ENCODE data around the gene IQCH.
A peak's percentile ranks its signal among the peaks of the same experiment; 100 is the strongest.

The IQCH gene

DNA sequence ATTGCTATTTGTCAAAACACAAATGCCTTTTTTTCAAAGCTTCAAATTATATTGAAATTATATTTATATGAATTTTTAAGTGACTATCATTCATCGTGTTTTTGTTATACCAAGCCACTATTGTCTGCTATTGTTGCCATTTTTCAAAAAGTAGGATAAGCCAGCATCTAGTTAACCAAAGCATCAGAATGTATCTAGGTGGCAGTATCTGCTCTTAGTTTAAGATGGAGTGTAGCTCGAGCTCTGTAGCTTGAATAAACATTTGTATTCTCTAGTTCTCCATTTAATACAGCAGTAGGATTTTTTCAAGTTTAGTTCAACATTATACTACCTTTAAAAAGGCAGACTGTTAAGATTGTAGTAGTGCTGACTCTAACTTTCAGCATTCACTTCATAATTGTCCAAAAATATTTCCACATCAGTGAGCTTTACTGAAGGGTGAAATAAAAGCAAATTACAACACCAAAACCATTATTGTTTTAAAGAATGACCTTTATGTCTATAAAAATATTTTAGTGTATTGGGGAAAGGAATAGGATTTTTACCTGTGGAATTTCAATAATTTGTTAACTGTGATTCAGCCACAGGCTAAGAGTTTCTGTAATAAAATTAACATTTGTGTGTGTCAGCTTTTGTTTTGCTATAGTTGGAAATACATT is 246.7 kb downstream of the IQCH start:
- DNase-seq (ENCODE audit: low spot score), result no peak

DNA sequence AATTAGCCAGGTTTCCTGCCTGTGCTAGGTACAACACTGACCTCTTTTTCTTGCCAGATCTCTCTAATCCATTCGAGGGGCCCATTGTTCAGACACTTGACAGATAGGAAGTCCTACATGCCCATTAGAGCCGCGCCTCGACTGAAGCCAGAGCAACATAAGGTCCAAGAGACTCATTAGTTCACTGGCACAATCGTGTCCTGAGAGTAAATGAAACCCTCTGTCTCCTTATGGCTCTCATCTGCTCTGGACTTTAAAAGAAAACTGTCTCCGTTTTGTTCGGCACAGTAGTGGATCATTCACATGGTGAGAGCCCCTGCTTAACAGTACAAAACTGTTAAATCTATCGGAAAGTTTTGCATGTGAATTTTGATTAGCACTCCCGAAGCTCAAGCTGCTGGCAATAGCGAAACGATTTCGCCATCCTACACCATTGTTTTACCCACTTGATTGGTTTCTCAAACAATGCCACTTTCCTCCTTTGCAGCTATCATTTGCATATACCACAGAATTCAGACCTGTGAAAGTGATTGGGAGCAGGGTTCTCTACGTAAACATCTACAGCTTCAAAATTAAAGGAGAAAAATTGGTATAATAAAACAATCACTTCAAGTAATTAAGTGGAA is 247.4 kb downstream of the IQCH start:
- DNase-seq (ENCODE audit: low spot score), result no peak

DNA sequence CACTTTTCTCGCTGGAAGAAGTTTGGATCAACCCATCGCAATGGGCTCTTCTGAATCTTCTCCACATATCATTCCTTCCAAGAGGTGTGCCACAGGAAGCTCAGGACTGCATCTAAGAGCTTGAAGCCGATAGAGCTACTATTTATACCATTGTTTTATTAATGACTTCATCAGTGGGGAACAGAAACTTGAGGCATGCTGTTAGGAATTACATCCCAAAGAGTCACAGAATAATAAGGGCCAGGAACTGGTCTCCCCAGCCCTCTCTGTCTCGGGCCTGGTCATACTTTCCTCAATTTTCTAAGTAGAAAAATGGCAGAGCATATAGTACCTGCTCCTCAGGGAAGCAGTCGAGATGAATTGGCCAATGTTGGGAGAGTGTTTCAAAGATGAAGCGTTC is 249.5 kb downstream of the IQCH start:
- DNase-seq (ENCODE audit: low spot score), result no peak

DNA sequence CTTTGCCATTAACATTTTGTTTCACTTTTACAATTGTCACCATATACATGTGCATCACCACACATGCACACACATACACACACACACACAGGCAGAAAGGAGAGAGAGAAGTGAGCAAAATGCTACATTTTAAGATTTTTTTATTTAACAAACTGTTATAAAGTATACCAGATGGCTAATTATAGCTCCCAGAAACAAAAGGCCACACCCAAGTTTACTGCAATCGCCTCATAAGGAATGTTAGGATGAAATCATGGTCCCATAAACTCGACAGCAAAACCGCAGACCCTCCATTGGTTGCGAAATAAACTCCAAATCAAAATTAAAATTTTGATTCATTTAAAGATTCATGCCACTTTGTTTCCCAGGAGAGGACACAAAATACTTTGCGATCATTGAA is 250.2 kb downstream of the IQCH start:
- DNase-seq (ENCODE audit: low spot score), result no peak

DNA sequence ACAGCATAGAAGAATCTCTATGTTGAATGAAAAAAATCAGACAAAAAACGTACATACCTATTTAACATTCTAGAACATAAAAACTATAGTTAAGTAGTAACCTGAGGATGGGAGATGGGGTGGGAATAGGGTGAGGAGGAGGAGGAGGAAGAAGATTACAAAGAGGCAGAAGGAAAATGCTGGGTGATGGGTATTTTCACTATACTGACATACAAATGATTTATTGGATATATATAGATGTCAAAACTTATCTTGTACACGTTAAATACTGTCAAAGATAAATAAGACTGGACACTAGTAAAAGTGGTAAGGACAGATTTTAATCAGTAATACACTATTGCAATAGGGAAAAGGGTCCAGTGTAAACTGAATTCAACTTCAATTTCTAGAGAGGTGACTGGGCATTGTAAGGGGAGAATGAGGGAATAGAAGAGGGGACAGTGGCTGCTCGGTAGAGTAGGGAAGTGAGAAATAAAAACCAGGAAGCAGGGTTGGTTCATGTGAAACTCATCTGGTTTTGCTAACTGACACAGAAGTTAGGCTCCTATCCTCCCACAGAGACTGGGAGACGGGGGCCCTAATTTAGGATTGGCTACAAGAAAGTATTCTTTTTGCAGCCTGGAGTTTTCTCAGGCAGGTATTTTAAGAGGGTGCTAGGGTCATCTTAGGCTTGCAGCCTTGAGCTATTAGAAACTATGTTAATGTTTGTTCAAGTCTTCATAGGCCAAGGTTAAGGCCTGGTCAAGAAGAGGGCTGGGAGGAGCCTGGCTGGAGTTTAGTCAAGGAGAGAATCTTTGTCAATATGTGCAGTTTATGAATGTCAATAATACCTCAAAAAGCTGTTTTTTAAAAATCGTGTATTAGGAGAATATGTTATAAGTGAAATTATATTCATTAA is 251.3 kb downstream of the IQCH start:
- DNase-seq (ENCODE audit: low spot score), result no peak

DNA sequence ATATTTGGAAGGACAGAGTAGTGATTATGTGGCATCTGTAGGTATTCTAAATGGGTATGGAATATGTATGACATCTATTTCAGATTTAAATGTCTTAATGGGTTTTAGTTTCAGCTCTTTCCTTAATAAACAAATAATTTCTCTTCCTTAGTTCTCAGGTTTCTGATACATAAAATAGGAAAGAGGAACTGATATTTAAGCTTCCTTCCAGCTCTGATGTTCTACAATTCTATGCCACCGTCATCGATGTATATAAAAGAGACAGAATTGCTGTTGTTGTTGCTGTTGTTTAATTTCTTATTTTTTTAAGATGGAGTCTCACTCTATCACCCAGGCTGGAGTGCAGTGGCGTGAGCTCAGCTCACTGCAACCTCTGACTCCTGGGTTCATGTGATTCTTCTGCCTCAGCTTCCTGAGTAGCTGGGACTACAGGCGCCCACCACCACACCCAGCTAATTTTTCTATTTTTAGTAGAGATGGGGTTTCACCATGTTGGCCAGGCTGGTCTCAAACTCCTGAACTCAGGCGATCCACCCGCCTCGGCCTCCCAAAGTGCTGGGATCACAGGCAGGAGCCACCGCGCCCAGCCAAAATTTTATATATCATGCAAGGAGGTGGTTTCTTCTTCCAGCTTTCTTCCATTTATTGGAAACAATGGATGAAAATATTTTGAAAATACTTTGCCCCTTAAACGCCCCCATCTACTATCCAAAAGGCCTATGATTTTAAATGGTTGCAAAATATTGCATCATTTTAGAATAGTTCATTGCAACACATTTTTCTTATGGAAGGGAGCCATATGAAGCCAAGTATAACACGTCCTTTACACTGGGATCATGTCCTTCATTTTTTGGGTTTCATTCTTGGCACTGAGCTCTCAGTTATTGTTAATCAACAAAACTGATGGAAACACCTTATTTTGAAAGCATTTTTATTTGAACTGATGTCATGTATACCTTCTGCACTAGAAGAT is 252.5 kb downstream of the IQCH start:
- no peak for DNase-seq (ENCODE audit: low spot score)

DNA sequence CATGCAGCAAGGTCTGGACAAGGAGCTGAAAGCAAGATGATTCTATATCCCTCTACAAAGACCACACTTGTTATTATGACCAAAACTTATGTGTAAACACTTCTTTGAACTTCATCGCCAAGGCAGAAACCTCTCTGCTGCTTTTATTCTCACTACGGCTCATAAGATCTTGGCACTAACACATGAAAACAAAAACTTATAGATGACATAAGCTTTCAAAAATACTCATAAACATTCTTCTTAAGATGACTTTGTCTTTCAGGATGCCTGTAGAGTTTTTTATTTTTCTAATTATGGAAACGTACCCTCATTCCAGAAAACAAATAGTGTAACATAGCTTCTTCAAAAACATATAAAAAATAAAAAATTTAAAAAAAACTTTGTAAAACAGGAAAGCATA is 253.8 kb downstream of the IQCH start:
- no peak for DNase-seq (ENCODE audit: low spot score)

DNA sequence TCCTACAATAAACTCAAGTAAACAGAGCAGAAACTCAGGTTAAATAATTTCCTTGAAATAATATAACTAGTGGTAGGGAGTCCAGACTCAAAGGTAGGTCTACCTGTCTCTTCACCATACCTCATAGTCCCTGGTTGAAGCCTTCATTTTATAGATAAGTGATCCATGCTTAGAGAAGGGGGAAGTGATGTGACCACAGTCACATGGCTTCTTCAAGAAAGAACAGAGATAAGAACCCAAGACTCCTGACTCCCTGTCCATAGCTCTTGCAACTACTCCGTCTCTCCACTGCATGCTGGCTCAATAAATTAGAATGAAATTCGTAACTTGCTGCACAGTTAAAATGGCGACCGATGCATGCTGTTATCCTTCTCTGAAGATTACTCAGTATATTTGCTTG is 255.3 kb downstream of the IQCH start:
- DNase-seq (ENCODE audit: low spot score), result no peak

DNA sequence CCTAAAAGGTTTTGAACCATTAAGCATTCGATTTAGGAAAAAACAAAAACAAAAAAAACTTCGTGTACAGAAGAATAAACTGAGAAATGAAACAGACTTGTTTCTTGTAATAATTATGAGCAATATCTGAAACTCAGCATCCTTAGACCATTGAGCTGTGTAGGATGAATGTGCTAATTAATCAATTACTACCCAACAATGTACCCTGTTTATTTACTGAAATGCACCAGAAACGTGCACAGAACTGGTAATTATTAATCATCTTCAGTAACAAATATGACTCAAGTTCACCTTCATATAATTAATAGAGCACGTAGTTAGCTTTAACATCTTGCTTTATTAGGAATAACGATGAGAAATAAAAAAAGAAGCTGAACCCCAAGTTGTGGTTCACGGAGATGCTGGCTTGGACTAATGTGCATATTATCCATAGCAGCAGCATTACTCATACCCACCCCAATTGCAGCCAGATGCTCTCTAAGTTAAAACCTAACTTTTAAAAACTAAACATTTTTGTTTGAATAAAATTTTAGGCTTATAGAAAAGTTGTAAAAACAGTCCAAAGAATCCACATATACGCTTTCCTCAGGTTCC is 256.1 kb downstream of the IQCH start:
- DNase-seq (ENCODE audit: low spot score), result no peak

DNA sequence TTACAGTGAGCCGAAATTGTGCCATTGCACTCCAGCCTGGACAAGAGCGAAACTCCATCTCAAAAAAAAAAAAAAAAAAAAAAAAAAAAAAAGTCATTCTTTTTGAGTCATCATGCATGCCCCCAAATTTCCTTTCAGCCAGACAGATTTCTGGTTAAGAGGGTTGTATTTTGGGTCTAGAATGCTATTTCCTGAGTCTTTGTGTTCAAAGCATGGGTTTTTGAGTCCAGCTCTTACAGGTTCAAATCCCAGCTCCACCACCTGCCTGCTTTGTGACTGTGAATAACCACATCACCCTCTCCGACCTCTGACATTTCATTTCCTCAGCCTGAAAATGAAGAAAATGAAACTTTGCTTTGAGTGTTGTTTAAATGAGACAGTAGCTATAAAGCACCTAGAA is 257.0 kb downstream of the IQCH start:
- no peak for DNase-seq (ENCODE audit: low spot score)

DNA sequence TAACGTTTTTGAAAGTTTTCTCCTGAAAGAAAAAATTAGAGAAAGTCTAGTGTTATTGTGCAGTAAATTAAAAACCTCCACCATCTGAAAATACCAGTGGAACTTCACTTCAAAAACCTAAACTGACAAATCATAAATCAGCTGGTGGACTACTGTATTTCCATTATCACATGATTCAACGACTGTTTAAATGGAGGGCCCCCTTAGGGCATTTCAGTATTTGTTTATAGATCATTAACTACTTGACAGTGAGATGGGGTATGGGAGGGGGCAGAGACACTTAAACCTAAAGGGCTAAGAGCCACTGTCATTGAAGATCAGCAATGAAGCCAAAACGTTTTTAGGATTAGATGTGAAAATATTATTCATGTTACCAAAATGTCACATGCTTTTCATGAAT is 257.6 kb downstream of the IQCH start:
- no peak for DNase-seq (ENCODE audit: low spot score)

DNA sequence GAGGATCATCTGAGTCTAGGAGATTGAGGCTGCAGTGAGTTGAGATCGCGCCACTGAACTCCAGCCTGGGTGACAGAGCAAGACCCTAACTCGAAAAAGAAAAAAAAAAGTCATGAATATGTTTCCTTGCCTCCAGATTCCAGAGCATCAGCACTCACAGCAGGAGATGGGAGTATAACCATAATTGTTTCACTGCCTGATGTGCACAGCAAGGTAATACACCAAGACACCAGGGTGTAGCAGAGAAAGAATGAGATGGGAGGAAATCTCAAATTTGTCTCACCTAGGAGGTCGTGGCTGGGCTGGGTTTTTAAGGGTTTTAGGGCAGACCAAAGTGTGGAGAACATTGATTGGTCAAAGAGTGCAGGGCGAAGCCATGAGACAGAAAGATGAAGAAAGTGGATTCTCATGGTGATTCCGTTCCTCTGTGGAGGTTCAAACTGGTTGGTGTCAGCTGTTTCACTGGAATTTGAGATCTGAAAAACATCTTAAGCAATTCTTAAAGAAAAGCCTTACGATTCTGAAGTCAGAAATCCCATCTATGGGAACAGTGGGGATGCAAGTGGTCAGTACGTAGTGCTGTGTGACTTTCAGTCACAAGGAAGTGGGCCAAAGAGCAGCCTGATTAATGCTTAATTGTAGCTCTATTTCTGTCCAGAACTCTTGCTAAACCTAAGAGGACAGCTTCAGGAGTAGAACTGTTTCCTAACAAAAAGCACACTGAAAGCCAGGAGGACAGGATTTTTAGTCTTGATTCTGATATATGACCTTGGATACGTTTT is 258.5 kb downstream of the IQCH start:
- no peak for DNase-seq (ENCODE audit: low spot score)

DNA sequence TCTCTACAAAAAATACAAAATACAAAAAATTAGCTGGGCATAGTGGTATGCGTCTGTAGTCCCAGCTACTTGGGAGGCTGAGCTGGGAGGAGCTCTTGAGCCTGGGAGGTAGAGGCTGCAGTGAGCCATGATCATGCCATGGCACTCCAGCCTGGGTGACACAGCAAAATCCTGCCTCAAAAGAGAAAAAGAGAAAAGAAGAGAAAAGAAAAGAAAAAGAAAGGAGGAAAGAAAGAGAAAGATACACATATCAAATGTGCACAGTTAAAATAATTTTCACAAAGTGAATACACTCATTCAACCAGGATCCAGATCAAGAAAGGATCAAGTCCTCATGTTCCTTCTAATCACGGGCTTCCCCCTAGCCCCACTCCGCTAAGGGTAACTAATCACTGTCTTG is 260.5 kb downstream of the IQCH start:
- DNase-seq (ENCODE audit: low spot score), result no peak

DNA sequence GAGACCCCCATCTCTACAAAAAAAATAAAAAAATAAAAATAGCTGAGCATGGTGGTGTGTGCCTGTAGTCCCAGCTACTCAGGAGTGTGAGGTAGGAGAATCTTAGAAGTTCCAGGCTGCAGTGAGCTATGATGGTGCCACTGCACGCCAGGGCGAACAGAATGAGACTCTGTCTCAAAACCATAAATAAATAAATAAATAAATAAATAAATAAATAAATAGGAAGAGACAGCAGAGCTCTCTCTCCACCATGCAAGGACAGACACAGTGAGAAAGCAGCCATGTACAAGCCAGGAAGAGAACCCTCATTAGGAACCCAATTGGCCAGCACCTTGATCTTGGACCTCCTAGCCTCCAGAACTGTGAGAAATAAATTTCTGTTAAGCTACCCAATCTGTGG is 261.0 kb downstream of the IQCH start:
- DNase-seq (ENCODE audit: low spot score), result no peak

DNA sequence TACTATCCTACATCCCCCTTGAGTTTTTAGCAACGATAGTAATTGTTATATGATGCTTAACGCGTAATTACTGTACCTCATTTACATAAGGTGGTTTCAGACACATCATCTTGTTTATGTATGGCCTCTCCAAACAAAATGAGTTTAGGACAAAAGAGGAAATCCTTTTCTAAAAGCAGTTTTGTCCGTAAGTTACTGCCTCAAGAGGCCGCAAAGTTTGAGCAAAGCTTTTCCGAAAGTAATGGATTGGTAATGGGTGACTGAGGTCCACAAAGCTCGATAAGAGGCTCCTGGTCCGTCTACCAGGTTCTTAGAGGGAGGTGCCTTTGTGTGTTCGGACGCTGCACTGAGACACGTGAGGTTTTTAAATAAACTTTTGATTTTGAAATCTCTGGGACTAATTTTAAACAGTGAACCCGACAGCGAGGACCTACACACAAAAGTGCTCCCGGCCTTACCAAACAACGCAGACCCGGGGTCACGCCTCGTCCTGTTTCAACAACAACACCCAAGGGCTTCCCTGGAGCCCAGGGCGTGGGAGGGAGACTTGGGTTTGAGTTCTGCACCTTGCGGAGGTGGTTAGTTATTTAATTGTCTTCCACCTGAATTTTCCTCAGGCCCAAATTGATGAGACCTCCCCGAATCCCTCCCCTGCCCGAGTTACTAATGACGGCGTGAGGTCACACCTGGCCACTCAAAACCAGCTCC is 265.9 kb downstream of the IQCH start:
- no peak for DNase-seq (ENCODE audit: low spot score)

DNA sequence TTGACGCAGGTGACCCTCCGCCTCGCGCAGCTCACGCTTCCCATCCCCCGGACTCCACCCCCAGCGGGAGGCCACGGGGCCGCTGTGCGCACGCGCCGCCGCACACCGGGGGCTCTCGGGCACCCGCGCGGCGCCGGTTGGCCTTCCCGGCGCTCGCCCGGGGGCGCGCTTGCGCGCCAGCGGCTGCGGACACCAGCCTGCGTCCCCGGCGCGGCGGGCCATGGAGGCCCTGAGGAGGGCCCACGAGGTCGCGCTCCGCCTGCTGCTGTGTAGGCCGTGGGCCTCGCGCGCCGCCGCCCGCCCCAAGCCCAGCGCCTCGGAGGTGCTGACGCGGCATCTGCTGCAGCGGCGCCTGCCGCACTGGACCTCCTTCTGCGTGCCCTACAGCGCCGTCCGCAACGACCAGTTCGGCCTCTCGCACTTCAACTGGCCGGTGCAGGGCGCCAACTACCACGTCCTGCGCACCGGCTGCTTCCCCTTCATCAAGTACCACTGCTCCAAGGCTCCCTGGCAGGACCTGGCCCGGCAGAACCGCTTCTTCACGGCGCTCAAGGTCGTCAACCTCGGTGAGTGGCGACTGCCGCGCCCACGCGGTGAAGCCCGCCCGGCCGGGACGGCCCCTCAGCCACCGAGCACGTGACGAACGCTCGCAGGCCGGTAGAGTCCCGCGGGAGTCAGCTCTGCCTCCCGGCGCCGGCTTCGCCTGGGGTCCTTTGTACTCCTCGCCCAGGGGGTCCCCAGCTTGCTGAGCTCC is 266.6 kb downstream of the IQCH start, which contains the start of gene C15orf61:
Gene C15orf61 (plus strand): TSS at position 103 of the 754 bp plus-strand sequence. CDS start 118 bp downstream, at position 221.
- DNase-seq (ENCODE audit: low spot score), result peak; percentile 97

DNA sequence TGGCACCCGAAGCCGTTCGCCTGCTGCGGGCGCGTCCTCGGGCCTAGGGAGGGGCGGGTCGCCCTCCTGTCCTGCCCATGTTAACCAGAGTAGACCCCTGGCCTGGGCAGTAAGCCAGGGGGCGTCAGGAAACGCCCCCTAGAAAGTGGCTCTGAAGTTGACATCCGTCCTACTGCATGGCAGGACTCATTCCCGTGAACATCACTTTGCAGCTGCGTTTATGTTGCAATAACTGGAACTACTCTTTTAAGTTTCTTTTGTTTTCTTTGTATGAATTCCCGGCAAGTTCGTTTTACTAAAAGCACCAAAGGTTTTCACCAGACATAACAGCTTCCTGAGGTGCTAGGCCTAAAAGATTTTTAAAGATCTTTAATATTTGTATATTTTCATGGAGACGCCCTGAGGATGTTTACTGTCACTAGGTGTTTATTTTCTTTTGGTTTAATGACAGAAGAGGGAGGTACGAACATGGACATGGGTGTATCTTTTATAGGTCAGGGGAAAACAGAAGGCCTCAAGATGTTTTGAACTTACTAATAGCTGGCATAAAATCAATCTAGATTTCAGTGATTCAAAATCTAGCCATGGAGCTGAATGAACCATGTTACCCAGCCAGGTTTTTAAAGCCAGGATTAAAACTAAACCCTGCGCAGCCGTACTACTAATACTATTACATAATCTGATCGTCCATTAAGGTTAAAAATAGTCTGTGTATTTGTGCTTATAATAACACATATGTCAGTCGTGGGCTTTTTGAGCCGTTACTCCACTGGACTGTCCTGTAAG is 267.4 kb downstream of the IQCH start:
- DNase-seq (ENCODE audit: low spot score), result peak; percentile 45

DNA sequence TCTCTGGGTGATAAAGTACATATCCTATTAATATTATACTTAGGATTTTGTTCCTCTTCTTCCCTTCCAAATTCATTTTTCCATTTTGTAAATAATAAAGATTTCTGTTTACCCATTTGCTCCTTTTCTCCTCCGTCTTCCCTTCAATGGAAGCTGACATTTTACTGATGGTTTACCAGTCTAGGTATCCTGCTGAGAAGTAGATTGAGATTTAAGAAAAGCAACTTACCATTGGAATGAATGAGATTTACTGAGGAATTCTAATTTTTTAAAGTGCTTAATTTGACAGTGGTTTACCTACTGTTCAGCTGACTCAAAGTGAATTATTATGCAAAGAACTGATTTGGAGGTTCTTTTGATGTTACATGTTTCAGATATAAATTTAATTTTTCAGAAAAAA is 268.7 kb downstream of the IQCH start:
- DNase-seq (ENCODE audit: low spot score), result no peak

Data from HuH-7.5 (cell line).